SKM-1 treated with dmso at 0.1 percent for 144 hours (cell line): ENCODE data around the gene TRIM16.
"Not testable (repeated sequence)": the region's sequence is repeated elsewhere in the genome, so short reads cannot be mapped to it uniquely, and the experiment has no call there.

ENCODE experiments used
- DNase-seq: peaks from one replicate; lab custom pipeline; 2025; ENCODE audit not compliant: unreplicated experiment; lab: John Stamatoyannopoulos, UW

TRIM16 gene

GRCh38 chr17:15683824-15684478 is at the start of gene TRIM16:
TSS of gene TRIM16 (minus strand) at chr17:15684311. CDS start at chr17:15651609, 32,702 bp downstream.
- DNase-seq, result peak; percentile 8

GRCh38 chr17:15733174-15733789 is 49.2 kb upstream of the TRIM16 start:
- DNase-seq, result not testable (repeated sequence)

GRCh38 chr17:15731900-15732299 is 47.8 kb upstream of the TRIM16 start, which contains the start of gene TBC1D26:
TSS of gene TBC1D26 (plus strand) at chr17:15732283. CDS start at chr17:15735349, 3,066 bp downstream.
- not testable (repeated sequence) for DNase-seq

GRCh38 chr17:15730535-15730934 is 46.4 kb upstream of the TRIM16 start:
- DNase-seq, result not testable (repeated sequence)

- DNase-seq, result not testable (repeated sequence)
Observed at GRCh38 chr17:15716601-15717563, 32.8 kb upstream of the TRIM16 start.

DNA sequence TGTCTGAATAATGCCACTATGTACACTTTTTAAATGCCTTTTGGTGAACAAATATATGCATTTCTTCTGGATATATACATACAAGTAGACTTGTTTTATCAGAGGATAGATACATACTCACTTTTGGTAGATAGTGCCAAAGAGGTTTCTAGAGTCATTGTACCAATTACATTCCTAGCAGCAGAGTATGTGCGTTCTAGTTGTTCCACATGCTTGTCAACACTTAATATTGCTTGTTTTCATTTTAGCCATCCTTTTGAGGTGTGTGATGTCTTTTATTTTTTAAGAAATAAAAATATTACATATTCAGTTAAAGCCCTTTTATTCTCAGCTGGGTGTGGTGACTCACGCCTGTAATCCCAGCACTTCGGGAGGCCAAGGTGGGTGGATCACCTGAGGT is 24.8 kb upstream of the TRIM16 start:
- DNase-seq, result not testable (repeated sequence)

DNA sequence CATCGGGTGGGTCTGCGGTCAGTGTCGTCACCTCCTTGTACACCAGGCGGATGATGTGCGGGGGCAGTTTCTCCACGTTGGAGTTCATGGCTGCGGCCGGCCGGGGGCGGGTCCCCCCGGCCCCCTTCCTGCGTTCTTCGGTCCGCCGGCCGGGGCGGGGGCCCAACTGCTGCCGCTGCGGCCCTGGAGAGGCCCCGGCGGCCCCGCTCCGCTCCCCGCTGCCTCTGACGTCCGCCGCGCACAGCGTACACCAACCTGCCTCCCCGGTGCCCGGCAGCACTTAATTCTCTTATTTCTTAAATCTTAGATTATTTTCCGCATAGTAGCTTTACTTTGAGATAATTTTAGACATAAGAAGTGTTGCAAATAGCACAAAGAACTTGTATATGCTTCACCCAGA is 20.7 kb upstream of the TRIM16 start:
- DNase-seq, result not testable (repeated sequence)

- not testable (repeated sequence) for DNase-seq
Observed at GRCh38 chr17:15704239-15704638, 20.1 kb upstream of the TRIM16 start.

GRCh38 chr17:15699937-15700336 is 15.8 kb upstream of the TRIM16 start:
- DNase-seq, result not testable (repeated sequence)

- peak; percentile 90 for DNase-seq
Observed at GRCh38 chr17:15699413-15699924, 15.4 kb upstream of the TRIM16 start, which contains the start of gene ZNF286A. TSS of gene ZNF286A (plus strand) at chr17:15699752. CDS start at chr17:15700330, 578 bp downstream.

DNA sequence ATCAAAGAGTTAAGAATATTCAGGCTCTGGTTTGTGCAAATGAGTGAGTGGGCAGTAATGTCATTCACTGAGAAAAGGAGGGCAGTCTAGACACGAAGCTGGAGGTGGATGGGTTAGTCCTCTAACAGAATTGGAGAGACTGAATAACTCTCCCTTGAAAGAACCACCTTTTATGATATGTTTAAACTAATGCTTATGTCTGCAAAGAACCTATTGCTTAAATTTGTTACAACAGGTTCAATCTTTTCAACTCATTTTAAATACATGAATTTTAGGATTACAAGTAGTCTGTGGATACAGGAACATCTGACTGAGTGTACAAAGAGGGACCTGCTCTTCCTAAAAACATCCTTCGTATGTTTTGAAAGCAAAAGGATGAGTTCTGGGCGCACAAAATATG is 14.9 kb upstream of the TRIM16 start:
- not testable (repeated sequence) for DNase-seq

GRCh38 chr17:15687494-15687893 is 3.4 kb upstream of the TRIM16 start:
- not testable (repeated sequence) for DNase-seq

DNA sequence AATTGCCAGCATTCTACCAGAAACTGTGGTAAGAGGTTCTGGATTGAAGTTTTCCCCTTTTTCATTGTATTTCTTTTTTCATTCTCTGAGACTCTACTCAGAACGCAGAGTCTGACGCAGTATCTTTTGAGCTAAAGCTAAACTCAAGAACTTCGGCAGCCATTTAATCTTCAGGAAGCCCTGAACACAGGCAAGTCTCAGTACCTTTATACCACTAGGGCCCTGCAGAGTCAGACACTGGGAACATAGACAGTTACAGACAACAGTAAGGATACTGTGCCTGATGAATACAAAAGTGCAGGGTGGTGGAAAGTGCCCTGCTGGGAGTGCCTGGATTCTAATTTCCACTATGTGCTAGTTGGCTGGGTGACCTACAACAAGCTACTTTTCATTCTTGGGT is 976 bp downstream of the TRIM16 start:
- not testable (repeated sequence) for DNase-seq

DNA sequence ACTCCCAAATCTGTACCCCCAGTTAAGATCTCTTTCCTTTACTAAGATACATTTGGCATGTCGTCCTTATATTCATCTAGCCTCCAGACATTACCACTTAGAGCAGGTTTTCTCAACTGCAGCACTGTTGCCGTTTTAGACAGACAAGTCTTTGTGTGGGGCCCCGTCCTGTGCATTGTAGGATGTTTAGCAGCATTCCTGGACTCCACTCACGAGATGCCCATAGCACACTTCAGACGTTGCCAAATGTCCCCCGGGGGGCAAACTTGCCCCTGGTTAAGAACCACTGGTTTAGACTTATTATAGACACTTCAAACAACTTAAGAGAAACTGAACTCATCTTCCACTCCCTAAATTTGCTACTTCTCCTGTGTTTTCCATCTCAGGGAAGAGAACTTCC is 8.1 kb downstream of the TRIM16 start:
- not testable (repeated sequence) for DNase-seq

DNA sequence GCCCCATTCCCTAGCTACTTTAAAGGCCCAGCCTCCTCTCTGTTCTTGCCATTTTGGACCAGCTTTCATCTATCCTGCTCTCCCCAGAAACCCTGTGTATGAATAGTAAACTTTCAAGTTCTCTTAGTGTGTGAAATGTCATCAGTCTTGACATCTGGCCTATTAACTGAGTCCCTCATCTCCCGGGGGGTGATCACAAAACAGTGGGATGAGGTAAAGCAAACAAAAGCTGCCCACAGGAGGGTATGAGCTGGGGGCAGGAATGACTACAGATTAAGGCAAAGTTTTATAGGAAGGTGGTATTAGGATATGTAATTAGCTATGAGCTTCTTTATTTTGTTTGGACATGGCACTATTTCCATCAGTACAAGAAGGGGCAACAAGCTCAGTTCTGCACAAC is 9.5 kb downstream of the TRIM16 start:
- not testable (repeated sequence) for DNase-seq

DNA sequence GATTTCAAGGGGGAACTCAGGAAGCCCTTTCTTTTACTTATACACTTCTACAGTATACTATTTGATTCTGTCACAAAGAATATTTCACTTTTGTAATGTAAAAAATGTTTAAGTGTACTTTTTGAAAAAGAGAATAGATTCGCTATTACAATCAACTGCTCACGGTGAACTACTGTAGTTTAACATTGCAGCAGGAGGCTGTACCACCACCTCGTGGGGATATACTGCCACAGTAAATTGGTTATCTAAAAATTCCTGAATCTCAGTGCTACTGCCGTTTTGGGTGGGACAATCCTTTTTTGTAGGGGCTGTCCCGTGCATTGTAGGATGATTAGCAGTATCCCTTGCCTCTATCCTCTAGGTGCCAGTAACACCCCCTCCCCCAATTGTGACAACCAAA is 14.6 kb downstream of the TRIM16 start:
- not testable (repeated sequence) for DNase-seq

- no peak for DNase-seq
Observed at GRCh38 chr17:15663691-15664090, 20.4 kb downstream of the TRIM16 start.

DNA sequence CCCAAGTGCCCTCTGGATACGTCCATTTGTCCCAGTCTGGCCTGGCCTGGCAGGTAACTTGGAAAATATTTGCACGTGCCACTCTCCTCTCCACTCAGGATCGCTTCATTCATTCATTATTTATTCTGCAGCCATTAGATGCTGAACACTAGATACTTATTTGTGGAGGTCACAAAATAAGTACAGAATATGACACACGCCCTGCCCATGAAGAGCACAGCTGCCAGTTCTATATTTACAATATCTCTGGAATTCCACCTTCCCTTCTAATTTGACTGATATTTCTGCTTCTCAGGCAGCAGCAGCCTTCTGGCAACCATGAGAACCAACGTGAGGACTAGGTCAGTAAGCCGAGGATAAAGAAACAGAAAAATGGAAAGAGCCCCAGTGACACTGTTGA is 20.9 kb downstream of the TRIM16 start:
- no peak for DNase-seq

DNA sequence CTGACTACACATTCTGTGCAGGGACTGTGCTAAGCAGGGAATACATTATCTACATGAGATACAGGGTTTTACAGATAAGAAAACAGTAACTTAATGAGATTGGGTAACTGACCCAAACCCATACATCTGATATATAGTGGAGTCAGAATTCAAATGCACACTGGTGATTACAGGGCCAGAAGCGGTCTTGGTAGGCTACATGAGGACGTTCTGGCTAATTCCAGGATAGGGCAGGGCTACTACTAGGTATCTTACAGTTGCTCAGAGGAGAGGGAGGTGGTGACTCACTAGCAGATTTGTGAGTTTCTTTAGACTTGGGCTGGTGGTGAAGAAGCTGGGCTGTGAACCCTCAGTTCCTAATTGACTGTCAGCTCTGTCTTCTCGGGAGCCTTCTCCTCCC is 21.4 kb downstream of the TRIM16 start:
- no peak for DNase-seq

DNA sequence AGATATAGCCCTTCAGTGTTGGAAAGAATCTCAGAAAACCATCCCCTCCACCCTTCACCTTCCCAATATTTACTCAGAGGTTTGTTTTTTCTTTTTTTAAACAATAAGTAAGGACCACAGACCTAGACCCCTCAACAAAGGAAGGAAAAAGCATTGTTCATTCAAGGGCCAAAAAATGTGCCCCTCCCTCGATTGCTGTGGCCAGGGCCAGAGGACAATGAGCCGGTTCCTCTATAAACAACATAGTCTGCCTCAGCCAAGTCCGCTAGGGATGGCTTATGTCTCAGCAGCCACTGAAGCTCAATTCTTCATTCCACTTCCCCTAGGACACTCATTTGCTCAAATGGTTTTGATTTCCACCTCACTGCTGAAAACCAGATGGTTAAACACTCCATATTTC is 24.0 kb downstream of the TRIM16 start:
- DNase-seq, result no peak

DNA sequence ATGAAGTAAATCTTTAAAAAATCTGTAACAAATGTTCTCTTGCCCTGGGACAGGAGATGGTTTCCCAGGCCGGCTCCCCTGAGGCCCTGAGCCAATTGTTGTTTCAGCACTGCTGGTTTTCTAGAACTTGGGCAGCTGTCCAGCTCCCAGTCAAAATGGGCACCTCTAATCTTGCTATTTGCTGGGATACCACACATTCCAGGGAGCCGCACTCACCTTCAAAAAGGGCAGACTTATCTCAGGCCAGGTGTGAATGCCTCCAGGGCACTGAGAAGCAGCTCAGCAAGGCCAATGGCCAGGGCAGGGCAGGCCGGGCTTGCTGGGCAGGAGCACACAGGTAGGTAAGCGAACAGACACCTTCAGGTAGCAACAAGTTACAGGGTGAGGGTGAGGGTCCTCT is 24.4 kb downstream of the TRIM16 start:
- no peak for DNase-seq
